GM18907 (cell line): ENCODE data around the gene ELL3.
"Not testable (repeated sequence)": the region's sequence is repeated elsewhere in the genome, so short reads cannot be mapped to it uniquely, and the experiment has no call there.

Experiments
- ATAC-seq: cut with Tn5 transposase; IDR thresholded peaks from one replicate; pipeline ENCODE4 v1.9.1; 2021; ENCODE audit warnings: mild to moderate bottlenecking, moderate library complexity; ENCODE audit not compliant: unreplicated experiment

Gene ELL3

GRCh38 chr15:43776718-43777266 is at the start of gene ELL3:
ELL3 (minus strand) TSS chr15:43776966; CDS start chr15:43776901, 65 bp downstream.
- peak; percentile 39 for ATAC-seq

DNA sequence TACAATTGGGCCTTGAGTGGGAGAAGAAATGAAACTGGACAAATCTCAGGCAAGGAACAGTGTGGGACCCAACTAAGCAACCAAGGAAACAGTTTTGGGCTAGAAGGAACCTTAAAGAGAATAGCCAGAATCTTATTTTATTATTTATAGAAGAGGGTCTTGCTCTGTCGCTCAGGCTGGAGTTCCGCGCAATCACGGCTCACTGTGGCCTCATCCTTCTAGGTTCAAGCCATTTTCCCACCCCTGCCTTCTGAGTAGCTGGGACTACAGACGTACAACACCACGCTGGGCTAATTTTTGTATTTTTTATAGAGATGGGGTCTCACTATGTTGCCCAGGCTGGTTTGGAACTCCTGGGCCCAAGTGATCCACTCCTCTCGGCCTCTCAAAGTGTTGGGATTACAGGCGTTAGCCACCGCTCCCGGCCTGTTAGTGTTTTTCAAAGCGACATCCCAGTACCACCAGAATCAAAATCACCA is 49.3 kb upstream of the ELL3 start:
- no peak for ATAC-seq

- not testable (repeated sequence) for ATAC-seq
These were observed 48.5 kb upstream of the ELL3 start for GRCh38 chr15:43825305-43825704.

- ATAC-seq = peak; percentile 72
These were observed 47.8 kb upstream of the ELL3 start, which contains the start of gene MFAP1 for GRCh38 chr15:43824302-43825246. MFAP1 (minus strand) TSS chr15:43824690; CDS start chr15:43824569, 121 bp downstream.

DNA sequence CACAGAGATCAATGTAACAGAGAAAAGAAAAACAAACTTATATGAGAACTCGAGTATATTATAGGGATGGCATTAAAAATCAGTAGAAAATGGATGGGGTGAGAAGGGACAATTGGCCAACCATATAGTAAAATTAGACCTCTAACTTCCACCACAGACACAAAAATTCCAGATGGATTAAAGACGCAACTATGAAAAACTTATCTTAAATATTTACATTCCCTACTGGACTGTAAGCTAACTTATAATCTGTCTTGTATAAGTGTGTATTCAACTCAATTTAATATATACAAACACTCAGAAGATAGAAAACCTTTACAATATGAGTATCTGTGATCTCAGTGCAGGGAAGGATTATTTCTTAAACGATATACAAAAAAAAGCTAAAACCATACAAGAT is 44.7 kb upstream of the ELL3 start:
- ATAC-seq = no peak

DNA sequence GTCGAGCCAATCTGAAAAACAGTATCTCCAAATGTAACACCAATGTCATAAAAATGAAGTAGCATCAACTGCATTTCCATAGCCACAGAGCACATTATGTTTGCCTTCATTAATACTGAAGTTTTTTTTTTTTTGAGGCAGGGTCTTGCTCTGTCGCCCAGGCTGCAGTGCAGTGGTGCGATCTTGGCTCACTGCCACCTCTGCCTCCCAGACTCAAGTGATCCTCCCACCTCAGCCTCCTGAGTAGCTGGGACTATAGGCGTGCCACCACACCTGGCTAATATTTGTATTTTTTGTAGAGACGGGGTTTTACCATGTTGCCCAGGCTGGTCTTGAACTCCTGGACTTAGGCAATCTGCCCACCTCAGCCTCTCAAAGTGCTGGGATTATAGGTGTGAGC is 38.3 kb upstream of the ELL3 start:
- ATAC-seq = not testable (repeated sequence)

- ATAC-seq = peak; percentile 59
These were observed 32.4 kb upstream of the ELL3 start for GRCh38 chr15:43808960-43809678.

DNA sequence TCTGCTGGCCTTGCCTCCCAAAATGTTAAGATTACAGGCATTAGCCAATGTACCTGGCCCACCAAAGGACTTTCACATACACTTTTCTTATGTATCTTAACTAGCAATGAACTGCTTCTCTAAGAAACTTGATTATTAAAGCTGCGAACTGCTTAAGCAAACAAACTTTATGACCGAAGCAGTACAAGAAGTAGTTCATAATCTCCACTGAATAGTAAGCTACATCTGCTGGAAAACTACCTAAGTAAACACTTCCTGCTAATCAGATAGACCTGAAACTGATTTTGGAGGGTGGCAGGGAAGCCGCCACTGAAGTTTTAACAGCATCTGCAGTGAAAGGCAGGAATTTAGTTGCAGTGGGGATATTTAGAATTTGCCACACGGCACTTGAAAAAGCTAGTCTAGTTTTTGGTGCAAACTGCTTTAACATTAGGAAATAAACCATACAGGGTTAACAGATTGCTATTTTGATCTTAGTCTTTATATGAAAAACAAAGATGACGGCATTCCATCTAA is 31.7 kb upstream of the ELL3 start:
- ATAC-seq = no peak

DNA sequence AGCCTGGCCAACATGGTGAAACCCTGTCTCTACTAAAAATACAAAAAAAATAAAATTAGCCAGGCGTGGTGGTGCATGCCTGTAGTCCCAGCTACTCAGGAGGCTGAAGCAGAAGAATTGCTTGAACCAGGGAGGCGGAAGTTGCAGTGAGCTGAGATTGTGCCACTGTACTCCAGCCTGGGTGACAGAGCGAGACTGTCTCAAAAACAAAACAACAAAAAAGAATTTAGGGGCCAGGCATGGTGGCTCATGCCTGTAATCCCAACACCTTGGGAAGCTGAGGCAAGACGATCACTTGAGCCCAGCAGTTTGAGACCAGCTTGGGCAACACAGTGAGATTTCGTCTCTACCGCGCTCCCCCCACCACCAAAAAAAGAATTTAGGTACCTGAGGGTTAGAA is 25.9 kb upstream of the ELL3 start:
- not testable (repeated sequence) for ATAC-seq

- peak; percentile 84 for ATAC-seq
These were observed 23.7 kb upstream of the ELL3 start, which contains the start of gene HYPK for GRCh38 chr15:43800286-43801141. HYPK (plus strand) TSS chr15:43800599; CDS start chr15:43800623, 24 bp downstream.

- peak; percentile 2 for ATAC-seq
These were observed 23.1 kb upstream of the ELL3 start, which contains the start of gene SERINC4 for GRCh38 chr15:43799945-43800285. SERINC4 (minus strand) TSS chr15:43800220; CDS start chr15:43799986, 234 bp downstream.

- ATAC-seq = no peak
These were observed 22.6 kb upstream of the ELL3 start for GRCh38 chr15:43799209-43799944.

DNA sequence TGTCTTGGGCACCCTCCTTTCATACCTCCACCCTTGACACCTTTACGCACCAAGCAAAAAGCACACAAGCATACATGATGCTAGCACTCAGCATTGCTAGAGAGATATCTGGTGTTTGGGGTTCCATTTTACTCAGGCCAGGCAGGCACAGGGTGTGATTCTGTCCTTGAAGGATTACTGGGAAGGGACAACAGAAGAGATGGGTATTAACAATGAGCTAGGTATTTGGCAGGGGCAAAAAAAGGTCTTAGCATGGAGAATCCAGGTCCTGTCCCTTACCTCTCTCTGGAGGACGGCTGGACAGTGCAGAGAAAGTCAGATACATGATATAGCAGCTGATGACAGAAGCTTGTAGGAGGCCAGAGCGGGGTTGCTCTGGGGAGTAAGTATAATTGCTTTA is 19.8 kb upstream of the ELL3 start:
- no peak for ATAC-seq

DNA sequence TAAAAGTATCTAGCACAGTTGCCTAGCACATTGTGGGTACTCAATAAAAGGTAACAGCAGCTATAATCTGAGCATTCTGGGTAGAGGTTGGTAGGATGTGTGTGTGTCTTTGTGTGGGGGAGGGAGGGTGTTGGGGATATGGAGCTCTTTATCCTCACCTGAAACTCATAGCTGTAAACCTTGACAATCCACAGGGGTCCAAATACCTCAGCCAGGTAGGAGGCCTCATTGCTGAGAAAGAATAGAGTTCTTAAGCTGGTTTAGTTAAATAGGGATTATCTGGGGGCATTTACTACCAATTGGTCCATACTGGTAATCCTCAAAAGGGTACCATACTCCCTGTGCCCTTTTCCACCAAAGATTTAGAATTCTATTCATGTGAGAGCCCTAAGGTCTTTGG is 19.2 kb upstream of the ELL3 start:
- ATAC-seq = no peak

GRCh38 chr15:43795197-43795596 is 18.4 kb upstream of the ELL3 start:
- ATAC-seq = no peak

GRCh38 chr15:43794269-43795037 is 17.7 kb upstream of the ELL3 start:
- no peak for ATAC-seq

GRCh38 chr15:43793647-43794046 is 16.9 kb upstream of the ELL3 start:
- no peak for ATAC-seq

DNA sequence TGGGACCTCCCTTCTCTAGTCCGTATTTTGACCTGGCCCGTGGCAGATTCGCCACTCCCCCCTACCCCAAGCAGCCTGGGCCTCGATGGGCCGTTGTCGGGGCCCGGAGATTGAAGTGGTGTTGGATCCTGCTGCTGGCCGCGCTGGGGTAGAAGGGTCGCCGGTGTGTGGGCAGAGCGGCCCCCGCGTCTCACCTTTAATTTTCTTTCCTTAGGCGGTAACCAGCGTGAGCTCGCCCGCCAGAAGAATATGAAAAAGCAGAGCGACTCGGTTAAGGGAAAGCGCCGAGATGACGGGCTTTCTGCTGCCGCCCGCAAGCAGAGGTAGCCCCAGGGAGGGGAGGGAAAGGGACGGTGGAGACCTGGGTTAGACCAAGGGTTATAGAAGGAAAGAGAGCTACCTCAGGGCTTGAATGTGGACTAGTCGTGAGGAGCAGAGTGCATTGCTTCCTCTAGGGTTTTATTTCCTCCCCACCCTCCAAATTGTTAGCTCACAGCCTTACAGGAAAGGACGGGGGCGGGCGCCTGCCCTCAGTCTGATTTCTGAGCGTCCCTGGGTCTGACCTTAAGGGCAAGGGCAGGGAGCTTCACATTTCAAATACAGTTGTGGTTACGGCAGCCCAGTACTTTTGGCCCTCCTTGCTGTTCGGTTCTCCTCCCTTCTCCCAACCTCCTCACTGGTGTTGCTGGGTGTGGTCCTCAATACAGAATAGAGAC is 16.2 kb upstream of the ELL3 start:
- no peak for ATAC-seq
